NT2/D1 (cell line): Measurements from ENCODE around the gene OIT3.

Source experiments
- SUZ12 ChIP-seq: IDR thresholded peaks from 2 replicates; pipeline ENCODE4 v1.6.1; 2011; ENCODE audit not compliant: insufficient read length, insufficient read depth; ENCODE audit errors: extremely low read depth
- YY1 ChIP-seq: IDR thresholded peaks from 2 replicates; pipeline ENCODE4 v1.6.1; 2011; ENCODE audit not compliant: insufficient read length, insufficient read depth
- ZNF274 ChIP-seq: IDR thresholded peaks from 2 replicates; pipeline ENCODE4 v1.6.1; 2011; ENCODE audit warnings: mild to moderate bottlenecking, low read depth, low read length

- TF ChIP-seq ZNF274 (no peak), YY1 (no peak), SUZ12 (no peak)
Observed at GRCh38 chr10:72846238-72846637, 47.3 kb upstream of the OIT3 start.
